ENCODE data around the gene SOX8.

DNA sequence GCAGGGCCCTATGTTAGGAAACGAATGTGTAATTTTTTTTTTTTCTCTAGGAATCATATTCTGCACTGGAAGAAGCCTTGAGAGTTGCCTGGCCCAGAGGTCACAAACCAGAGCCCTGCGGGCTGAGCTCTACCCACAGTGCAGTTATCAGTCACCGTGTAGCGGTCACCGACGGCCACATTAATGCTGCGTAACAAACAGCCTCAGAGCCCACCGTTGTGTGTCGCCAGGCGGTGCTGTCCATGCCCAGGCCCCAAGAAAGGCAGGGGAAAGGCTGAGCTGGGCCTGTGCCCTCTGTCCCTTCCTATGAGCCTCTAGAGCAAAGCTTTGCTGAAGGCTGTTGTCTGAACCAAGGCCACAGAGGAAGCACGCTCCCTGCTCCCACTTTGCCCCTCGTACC, 6.3 kb upstream of the SOX8 start:
- no peak for TF ChIP-seq EZH2 (IDR thresholded peaks at IDR 0.05; ENCODE audit: borderline replicate concordance, low read depth, low read length, poor library complexity, severe bottlenecking)
- TF ChIP-seq, protein P1, sequence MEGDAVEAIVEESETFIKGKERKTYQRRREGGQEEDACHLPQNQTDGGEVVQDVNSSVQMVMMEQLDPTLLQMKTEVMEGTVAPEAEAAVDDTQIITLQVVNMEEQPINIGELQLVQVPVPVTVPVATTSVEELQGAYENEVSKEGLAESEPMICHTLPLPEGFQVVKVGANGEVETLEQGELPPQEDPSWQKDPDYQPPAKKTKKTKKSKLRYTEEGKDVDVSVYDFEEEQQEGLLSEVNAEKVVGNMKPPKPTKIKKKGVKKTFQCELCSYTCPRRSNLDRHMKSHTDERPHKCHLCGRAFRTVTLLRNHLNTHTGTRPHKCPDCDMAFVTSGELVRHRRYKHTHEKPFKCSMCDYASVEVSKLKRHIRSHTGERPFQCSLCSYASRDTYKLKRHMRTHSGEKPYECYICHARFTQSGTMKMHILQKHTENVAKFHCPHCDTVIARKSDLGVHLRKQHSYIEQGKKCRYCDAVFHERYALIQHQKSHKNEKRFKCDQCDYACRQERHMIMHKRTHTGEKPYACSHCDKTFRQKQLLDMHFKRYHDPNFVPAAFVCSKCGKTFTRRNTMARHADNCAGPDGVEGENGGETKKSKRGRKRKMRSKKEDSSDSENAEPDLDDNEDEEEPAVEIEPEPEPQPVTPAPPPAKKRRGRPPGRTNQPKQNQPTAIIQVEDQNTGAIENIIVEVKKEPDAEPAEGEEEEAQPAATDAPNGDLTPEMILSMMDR (conservative IDR thresholded peaks at IDR 0.05; ENCODE audit: low read depth, low read length) = no peak
